Activated CD8-positive, alpha-beta T cell treated with anti-CD3 and anti-CD28 coated beads, Interleukin-2, amount 10 ng/mL, durations not matched to agents 7 days and 5 days (primary cell): ENCODE data around the gene ABLIM2. TPM values are rescaled to one million over a fixed set of nuclear protein-coding genes. Genes with fewer than 3 reads are reported as not detected.
A peak's percentile ranks its signal among the peaks of the same experiment; 100 is the strongest.

Source experiments
- ATAC-seq: fragments of 150-1000 bp; cut with Tn5 transposase; one replicate; pipeline ENCODE4 v1.10.0; 2021; ENCODE audit warnings: moderate library complexity
- CTCF ChIA-PET: fragments of 350-600 bp; sonication (Branson Sonifier 250); formaldehyde crosslinking; loops from one replicate; lab custom pipeline; 2021; ENCODE audit warnings: antibody characterized with exemption; lab: Charles Lee
- POLR2A ChIA-PET: fragments of 350-600 bp; sonication (Branson Sonifier 250); formaldehyde crosslinking; loops from one replicate; lab custom pipeline; 2021; ENCODE audit warnings: antibody characterized with exemption; lab: Charles Lee
- DNase-seq: peaks from one replicate; pipeline ENCODE4 v3.0.0-alpha.2; 2020
- H3K27ac Mint-ChIP-seq: one replicate; pipeline ENCODE4 v1.8.0; 2021; ENCODE audit warnings: mild to moderate bottlenecking, mixed read lengths
- H3K27me3 Mint-ChIP-seq: one replicate; pipeline ENCODE4 v1.8.0; 2021; ENCODE audit warnings: low read depth, mixed read lengths
- H3K36me3 Mint-ChIP-seq: one replicate; pipeline ENCODE4 v1.8.0; 2021; ENCODE audit warnings: low read depth, mixed read lengths
- H3K4me1 Mint-ChIP-seq: one replicate; pipeline ENCODE4 v1.8.0; 2021; ENCODE audit warnings: low read depth, mixed read lengths
- H3K4me3 Mint-ChIP-seq: one replicate; pipeline ENCODE4 v1.8.0; 2021; ENCODE audit warnings: mild to moderate bottlenecking, mixed read lengths
- H3K9me3 Mint-ChIP-seq: one replicate; pipeline ENCODE4 v1.8.0; 2022; ENCODE audit warnings: mixed read lengths; ENCODE audit not compliant: insufficient read depth
- total RNA-seq, 2 experiments: library from RNA; stranded (reverse); gene quantifications; one replicate each; pipeline ENCODE4 v1.2.3, GENCODE V29; 2021

Gene ABLIM2
- total RNA-seq, 2 experiments from 2014 or later: 0.42 to 0.55 TPM

GRCh38 chr4:8160572-8160971 is 2.0 kb upstream of the ABLIM2 start:
- H3K36me3 Mint-ChIP-seq: no peaks in the 10 kb centered on the region
- H3K4me3 Mint-ChIP-seq: no peak overlapping the region
- H3K27ac Mint-ChIP-seq: no peak overlapping the region
- CTCF ChIA-PET: no interaction called here
- POLR2A ChIA-PET: no interaction called here
- H3K4me1 Mint-ChIP-seq: peaks cover 11% of the 10 kb centered on the region
- no peaks in the 10 kb centered on the region for H3K9me3 Mint-ChIP-seq
- DNase-seq (no peak), ATAC-seq (no peak)
- peaks cover 15% of the 10 kb centered on the region for H3K27me3 Mint-ChIP-seq

DNA sequence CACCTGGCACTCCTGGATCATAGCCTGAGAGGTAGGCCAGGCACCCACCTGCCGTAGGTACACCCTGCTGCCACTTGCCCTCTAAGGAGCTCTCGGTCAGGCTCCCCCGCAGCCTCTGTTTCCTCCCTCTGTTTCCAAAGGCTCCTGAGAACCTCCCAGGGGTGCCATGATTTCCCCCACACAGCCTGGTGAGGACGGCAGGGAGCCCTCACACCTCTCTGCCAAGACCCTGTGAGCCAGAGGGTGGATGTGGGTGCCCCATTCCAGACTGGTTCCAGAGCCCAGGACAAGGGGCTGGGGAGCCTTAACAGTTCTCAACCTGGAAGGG is 1.6 kb upstream of the ABLIM2 start:
- Mint-ChIP-seq H3K4me3 (peak overlapping the region; percentile 68), H3K27ac (no peak overlapping the region), H3K36me3 (no peaks in the 10 kb centered on the region), H3K9me3 (no peaks in the 10 kb centered on the region), H3K4me1 (peaks cover 11% of the 10 kb centered on the region), H3K27me3 (peaks cover 15% of the 10 kb centered on the region)
- POLR2A ChIA-PET: no interaction called here
- no peak for ATAC-seq
- DNase-seq: no peak
- CTCF ChIA-PET: interaction anchor here (1.4 to 1.8 kb wide), 2 partner anchors 16 to 32 kb away, joined by 3 to 8 read pairs; no protein-coding TSS in a partner anchor

- POLR2A ChIA-PET: interaction anchor here (0.6 to 0.7 kb wide), 2 partner anchors 40 to 1918 kb away, joined by 3 read pairs; partner anchors contain the start of gene SH3TC1
- H3K4me1 Mint-ChIP-seq: peaks cover 11% of the 10 kb centered on the region
- H3K27me3 Mint-ChIP-seq: peaks cover 15% of the 10 kb centered on the region
- ATAC-seq (no peak), DNase-seq (no peak)
- no peaks in the 10 kb centered on the region for H3K36me3 Mint-ChIP-seq
- H3K4me3 Mint-ChIP-seq: peak overlapping the region; percentile 68
- no peak overlapping the region for H3K27ac Mint-ChIP-seq
- CTCF ChIA-PET: interaction anchor here (1.1 to 1.8 kb wide), 5 partner anchors 8 to 82 kb away, joined by 3 to 8 read pairs (median 4); no protein-coding TSS in a partner anchor
- H3K9me3 Mint-ChIP-seq: no peaks in the 10 kb centered on the region
These were observed 1.1 kb upstream of the ABLIM2 start for GRCh38 chr4:8159537-8160232.

GRCh38 chr4:8157944-8158709 is 486 bp downstream of the ABLIM2 start:
- H3K4me3 Mint-ChIP-seq: peak overlapping the region; percentile 53
- ChIA-PET POLR2A (interaction anchor here (1.1 kb wide), 1 partner anchor 41 kb away, joined by 3 read pairs; the partner anchor contains the start of gene SH3TC1), CTCF (interaction anchor here (1.1 to 1.8 kb wide), 3 partner anchors 10 to 71 kb away, joined by 3 to 8 read pairs (median 4); no protein-coding TSS in a partner anchor)
- no peaks in the 10 kb centered on the region for H3K9me3 Mint-ChIP-seq
- H3K27ac Mint-ChIP-seq: no peak overlapping the region
- DNase-seq (no peak), ATAC-seq (no peak)
- peaks cover 11% of the 10 kb centered on the region for H3K4me1 Mint-ChIP-seq
- no peaks in the 10 kb centered on the region for H3K36me3 Mint-ChIP-seq
- H3K27me3 Mint-ChIP-seq: peaks cover 15% of the 10 kb centered on the region

- Mint-ChIP-seq H3K4me1 (peaks cover 11% of the 10 kb centered on the region), H3K36me3 (no peaks in the 10 kb centered on the region), H3K27me3 (peaks cover 15% of the 10 kb centered on the region), H3K9me3 (no peaks in the 10 kb centered on the region), H3K4me3 (peak overlapping the region; percentile 8), H3K27ac (no peak overlapping the region)
- DNase-seq: no peak
- ChIA-PET CTCF (no interaction called here), POLR2A (no interaction called here)
- no peak for ATAC-seq
These were observed 1.1 kb downstream of the ABLIM2 start for GRCh38 chr4:8157496-8157895.

- ChIA-PET POLR2A (no interaction called here), CTCF (interaction anchor here (0.7 kb wide), 1 partner anchor 12 kb away, joined by 4 read pairs; no protein-coding TSS in a partner anchor)
- Mint-ChIP-seq H3K27me3 (peaks cover 15% of the 10 kb centered on the region), H3K27ac (no peak overlapping the region), H3K36me3 (no peaks in the 10 kb centered on the region), H3K9me3 (no peaks in the 10 kb centered on the region), H3K4me3 (no peak overlapping the region), H3K4me1 (peaks cover 11% of the 10 kb centered on the region)
- DNase-seq: no peak
- no peak for ATAC-seq
These were observed 2.0 kb downstream of the ABLIM2 start for GRCh38 chr4:8156617-8157016.

- no peak overlapping the region for H3K27ac Mint-ChIP-seq
- CTCF ChIA-PET: interaction anchor here (0.7 kb wide), 1 partner anchor 13 kb away, joined by 4 read pairs; no protein-coding TSS in a partner anchor
- H3K36me3 Mint-ChIP-seq: no peaks in the 10 kb centered on the region
- DNase-seq (no peak), ATAC-seq (no peak)
- POLR2A ChIA-PET: no interaction called here
- no peaks in the 10 kb centered on the region for H3K9me3 Mint-ChIP-seq
- H3K4me3 Mint-ChIP-seq: no peak overlapping the region
- peaks cover 11% of the 10 kb centered on the region for H3K4me1 Mint-ChIP-seq
- H3K27me3 Mint-ChIP-seq: peaks cover 15% of the 10 kb centered on the region
These were observed 2.8 kb downstream of the ABLIM2 start for GRCh38 chr4:8155660-8156421.

DNA sequence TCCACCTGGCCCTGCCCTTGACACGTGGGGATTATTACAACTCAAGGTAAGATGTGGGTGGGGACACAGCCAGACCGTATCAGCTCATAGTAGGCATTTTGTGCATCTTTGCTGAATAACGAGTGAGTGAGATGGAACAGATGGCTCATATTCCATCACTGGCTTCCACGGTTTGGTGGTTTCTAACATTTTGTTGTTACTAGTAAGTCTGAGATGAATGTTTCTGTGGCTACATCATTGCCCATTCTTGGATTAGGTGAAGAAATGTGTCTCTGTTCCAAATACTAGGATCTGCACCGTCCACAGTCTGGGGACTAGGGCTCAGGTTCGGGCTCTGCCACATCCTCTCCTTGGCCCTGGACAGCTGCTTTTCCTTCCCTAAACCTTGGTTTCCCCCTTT is 3.6 kb downstream of the ABLIM2 start:
- H3K27ac Mint-ChIP-seq: no peak overlapping the region
- POLR2A ChIA-PET: no interaction called here
- CTCF ChIA-PET: no interaction called here
- H3K36me3 Mint-ChIP-seq: no peaks in the 10 kb centered on the region
- H3K27me3 Mint-ChIP-seq: peaks cover 15% of the 10 kb centered on the region
- H3K9me3 Mint-ChIP-seq: no peaks in the 10 kb centered on the region
- ATAC-seq: no peak
- H3K4me3 Mint-ChIP-seq: no peak overlapping the region
- H3K4me1 Mint-ChIP-seq: peaks cover 11% of the 10 kb centered on the region
- no peak for DNase-seq

GRCh38 chr4:8153441-8153840 is 5.2 kb downstream of the ABLIM2 start:
- no peak overlapping the region for H3K4me3 Mint-ChIP-seq
- DNase-seq (no peak), ATAC-seq (no peak)
- H3K36me3 Mint-ChIP-seq: no peaks in the 10 kb centered on the region
- ChIA-PET CTCF (no interaction called here), POLR2A (no interaction called here)
- H3K27ac Mint-ChIP-seq: no peak overlapping the region
- H3K27me3 Mint-ChIP-seq: peaks cover 5% of the 10 kb centered on the region
- no peaks in the 10 kb centered on the region for H3K4me1 Mint-ChIP-seq
- H3K9me3 Mint-ChIP-seq: no peaks in the 10 kb centered on the region

GRCh38 chr4:8152865-8153257 is 5.8 kb downstream of the ABLIM2 start:
- no peak overlapping the region for H3K27ac Mint-ChIP-seq
- peaks cover 5% of the 10 kb centered on the region for H3K27me3 Mint-ChIP-seq
- H3K9me3 Mint-ChIP-seq: no peaks in the 10 kb centered on the region
- no peaks in the 10 kb centered on the region for H3K36me3 Mint-ChIP-seq
- no peaks in the 10 kb centered on the region for H3K4me1 Mint-ChIP-seq
- ATAC-seq: no peak
- ChIA-PET CTCF (no interaction called here), POLR2A (no interaction called here)
- DNase-seq: no peak
- no peak overlapping the region for H3K4me3 Mint-ChIP-seq

- no peaks in the 10 kb centered on the region for H3K36me3 Mint-ChIP-seq
- H3K4me3 Mint-ChIP-seq: no peak overlapping the region
- no peak overlapping the region for H3K27ac Mint-ChIP-seq
- H3K9me3 Mint-ChIP-seq: no peaks in the 10 kb centered on the region
- CTCF ChIA-PET: no interaction called here
- H3K4me1 Mint-ChIP-seq: no peaks in the 10 kb centered on the region
- ATAC-seq (no peak), DNase-seq (no peak)
- POLR2A ChIA-PET: no interaction called here
- H3K27me3 Mint-ChIP-seq: peaks cover 1% of the 10 kb centered on the region
These were observed 6.3 kb downstream of the ABLIM2 start for GRCh38 chr4:8152090-8152864.
